Peyer's patch (tissue), 4 donors: ENCODE measurements around the gene SH3RF1. TPM values are rescaled to one million over a fixed set of nuclear protein-coding genes. Genes with fewer than 3 reads are reported as not detected.

Experiments used
- DNase-seq, 3 donors: peaks; one replicate each; pipeline ENCODE4 v3.0.0-alpha.2; 2017 to 2019
- H3K27ac ChIP-seq, 4 donors: fragments of 200-600 bp; sonication (generic); one replicate each; pipeline ENCODE4 v1.5.1; 2016 to 2019
- H3K27me3 ChIP-seq, 2 donors: fragments of 200-600 bp; sonication (generic); one replicate each; pipeline ENCODE4 v1.5.1; 2019
- H3K36me3 ChIP-seq, 3 donors: fragments of 200-600 bp; sonication (generic); one replicate each; pipeline ENCODE4 v1.5.1; 2016 to 2019
- H3K4me1 ChIP-seq, 4 donors: fragments of 200-600 bp; sonication (generic); one replicate each; pipeline ENCODE4 v1.5.1; 2016 to 2019
- H3K4me3 ChIP-seq, 4 donors: fragments of 200-600 bp; sonication (generic); 1 replicate in 3 of 4; 2 replicates in 1 of 4; pipeline ENCODE4 v1.5.1; 2016 to 2019; ENCODE audit warnings: mild to moderate bottlenecking in 1 of 4
- H3K9me3 ChIP-seq, 4 donors: fragments of 200-600 bp; sonication (generic); one replicate each; pipeline ENCODE4 v1.5.1; 2016 to 2019; ENCODE audit warnings: mild to moderate bottlenecking in 1 of 4
- POLR2A ChIP-seq, 2 donors: fragments of 450-650 bp; IDR thresholded peaks; one replicate each; pipeline ENCODE4 v1.5.1; 2017; ENCODE audit warnings: antibody characterized with exemption in 2 of 2, mild to moderate bottlenecking in 2 of 2, moderate library complexity in 2 of 2
- total RNA-seq, 4 donors: library from RNA; depleted of rRNA; stranded (reverse); fragments of >200 nt; gene quantifications; one replicate each; pipeline ENCODE4 v1.1.0, GENCODE V29; 2016
- TF ChIP-seq, protein P1 (sequence below), 6 experiments: fragments of 450-650 bp in 4 of 6; fragments of 200-600 bp in 2 of 6; sonication (generic) in 1 of 6; IDR thresholded peaks; one replicate each; pipeline ENCODE4 v1.5.1; 2017 to 2019; ENCODE audit warnings: antibody characterized with exemption in 6 of 6, mild to moderate bottlenecking in 3 of 6, moderate library complexity in 1 of 6

The SH3RF1 gene
- total RNA-seq, 4 donors from 2014 or later, result 23.1 to 55.0 (median 48.1) TPM

- Histone ChIP-seq H3K9me3 (no peaks in the 10 kb centered on the region), H3K4me1 (peaks cover 0 to 16% (median 0%) of the 10 kb centered on the region in 4 donors), H3K4me3 (no peak overlapping the region), H3K36me3 (no peaks in the 10 kb centered on the region), H3K27me3 (no peaks in the 10 kb centered on the region), H3K27ac (no peak overlapping the region)
- TF ChIP-seq, protein P1, sequence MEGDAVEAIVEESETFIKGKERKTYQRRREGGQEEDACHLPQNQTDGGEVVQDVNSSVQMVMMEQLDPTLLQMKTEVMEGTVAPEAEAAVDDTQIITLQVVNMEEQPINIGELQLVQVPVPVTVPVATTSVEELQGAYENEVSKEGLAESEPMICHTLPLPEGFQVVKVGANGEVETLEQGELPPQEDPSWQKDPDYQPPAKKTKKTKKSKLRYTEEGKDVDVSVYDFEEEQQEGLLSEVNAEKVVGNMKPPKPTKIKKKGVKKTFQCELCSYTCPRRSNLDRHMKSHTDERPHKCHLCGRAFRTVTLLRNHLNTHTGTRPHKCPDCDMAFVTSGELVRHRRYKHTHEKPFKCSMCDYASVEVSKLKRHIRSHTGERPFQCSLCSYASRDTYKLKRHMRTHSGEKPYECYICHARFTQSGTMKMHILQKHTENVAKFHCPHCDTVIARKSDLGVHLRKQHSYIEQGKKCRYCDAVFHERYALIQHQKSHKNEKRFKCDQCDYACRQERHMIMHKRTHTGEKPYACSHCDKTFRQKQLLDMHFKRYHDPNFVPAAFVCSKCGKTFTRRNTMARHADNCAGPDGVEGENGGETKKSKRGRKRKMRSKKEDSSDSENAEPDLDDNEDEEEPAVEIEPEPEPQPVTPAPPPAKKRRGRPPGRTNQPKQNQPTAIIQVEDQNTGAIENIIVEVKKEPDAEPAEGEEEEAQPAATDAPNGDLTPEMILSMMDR (IDR thresholded peaks at IDR 0.05), result no peak
- no peak for TF ChIP-seq POLR2A (IDR thresholded peaks at IDR 0.05)
- no peak for DNase-seq
Observed at GRCh38 chr4:169234137-169234855, 36.5 kb downstream of the SH3RF1 start.

DNA sequence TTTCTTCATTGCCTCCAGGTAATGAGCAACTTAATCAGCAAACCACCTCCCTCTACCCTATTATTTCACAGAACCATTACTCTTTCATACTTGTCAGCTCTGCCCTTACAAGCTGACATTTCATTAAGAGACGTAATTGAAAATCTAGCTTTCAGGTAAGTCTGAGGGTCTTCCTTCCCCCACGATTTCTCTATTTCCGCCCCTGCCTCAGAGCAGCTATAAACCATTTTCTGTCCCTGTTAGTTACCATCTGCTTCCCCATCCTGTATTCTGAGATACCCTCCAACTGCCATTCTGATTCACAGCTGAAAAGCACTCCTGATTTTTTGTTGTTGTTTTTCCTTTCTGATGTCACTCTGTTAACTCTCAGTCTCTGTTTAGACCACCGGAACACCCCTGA lies 37.1 kb downstream of the SH3RF1 start:
- no peaks in the 10 kb centered on the region for H3K9me3 ChIP-seq
- H3K27ac ChIP-seq, result no peak overlapping the region
- H3K27me3 ChIP-seq, result no peaks in the 10 kb centered on the region
- H3K36me3 ChIP-seq, result no peaks in the 10 kb centered on the region
- H3K4me3 ChIP-seq, result no peak overlapping the region
- no peak for TF ChIP-seq POLR2A (IDR thresholded peaks at IDR 0.05)
- TF ChIP-seq, protein P1 (IDR thresholded peaks at IDR 0.05), result no peak
- no peak for DNase-seq
- peaks cover 0 to 16% (median 0%) of the 10 kb centered on the region in 4 donors for H3K4me1 ChIP-seq

GRCh38 chr4:169231647-169232262 lies 39.0 kb downstream of the SH3RF1 start:
- peaks cover 0 to 2% (median 0%) of the 10 kb centered on the region in 4 donors for H3K4me1 ChIP-seq
- TF ChIP-seq, protein P1 (IDR thresholded peaks at IDR 0.05), result no peak
- no peak for TF ChIP-seq POLR2A (IDR thresholded peaks at IDR 0.05)

GRCh38 chr4:169229571-169230028 lies 41.2 kb downstream of the SH3RF1 start:
- H3K4me3 ChIP-seq, result no peak overlapping the region
- H3K27me3 ChIP-seq, result no peaks in the 10 kb centered on the region
- H3K4me1 ChIP-seq, result peaks cover 0 to 8% (median 3%) of the 10 kb centered on the region in 4 donors
- no peak for TF ChIP-seq POLR2A (IDR thresholded peaks at IDR 0.05)
- TF ChIP-seq, protein P1 (IDR thresholded peaks at IDR 0.05), result no peak
- no peaks in the 10 kb centered on the region for H3K36me3 ChIP-seq
- no peaks in the 10 kb centered on the region for H3K9me3 ChIP-seq
- no peak for DNase-seq
- H3K27ac ChIP-seq, result no peak overlapping the region

More at GRCh38 chr4:169231647-169232262, 39.0 kb downstream of the SH3RF1 start:
- no peaks in the 10 kb centered on the region for H3K27me3 ChIP-seq
- H3K27ac ChIP-seq, result no peak overlapping the region
- no peak for DNase-seq
- no peaks in the 10 kb centered on the region for H3K9me3 ChIP-seq
- no peaks in the 10 kb centered on the region for H3K36me3 ChIP-seq
- H3K4me3 ChIP-seq, result no peak overlapping the region

GRCh38 chr4:169228076-169228475 lies 42.7 kb downstream of the SH3RF1 start:
- Histone ChIP-seq H3K4me1 (peaks cover 0 to 20% (median 3%) of the 10 kb centered on the region in 4 donors), H3K9me3 (no peaks in the 10 kb centered on the region), H3K36me3 (no peaks in the 10 kb centered on the region), H3K27me3 (no peaks in the 10 kb centered on the region), H3K27ac (no peak overlapping the region), H3K4me3 (no peak overlapping the region)
- no peak for DNase-seq
- TF ChIP-seq, protein P1 (IDR thresholded peaks at IDR 0.05), result no peak
- TF ChIP-seq POLR2A (IDR thresholded peaks at IDR 0.05), result no peak
